Measurements from ENCODE around the gene XXYLT1. TPM values are rescaled to one million over a fixed set of nuclear protein-coding genes. Genes with fewer than 3 reads are reported as not detected.

XXYLT1 gene
- total RNA-seq, 1 donor from 2014 or later, result 16.4 TPM

DNA sequence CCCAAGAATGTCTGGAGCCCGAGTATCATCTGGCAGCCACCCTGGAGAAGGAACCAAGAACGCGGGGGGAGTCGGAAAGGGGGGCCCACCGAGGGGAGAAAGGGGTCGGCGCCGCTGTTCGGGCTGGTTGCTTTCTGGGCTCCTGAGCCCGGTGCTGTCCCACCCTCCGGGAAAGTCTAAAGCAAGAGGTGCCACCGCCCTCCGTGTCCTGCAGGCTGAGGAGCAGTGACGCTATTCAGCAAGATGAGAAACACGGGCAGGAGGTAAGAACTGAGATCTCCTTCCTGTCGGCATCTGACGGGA lies 234.8 kb downstream of the XXYLT1 start:
- no peak overlapping the region for H3K27ac Mint-ChIP-seq
- H3K4me1 ChIP-seq, result peaks cover 12% of the 10 kb centered on the region
- H3K36me3 ChIP-seq, result no peaks in the 10 kb centered on the region
- no peak overlapping the region for H3K27ac ChIP-seq
- no peak for DNase-seq (ENCODE audit: low spot score)
- H3K4me1 Mint-ChIP-seq, result peaks cover 27% of the 10 kb centered on the region
- peaks cover 3% of the 10 kb centered on the region for H3K27me3 Mint-ChIP-seq (ENCODE audit: insufficient read depth, low read depth)
- no peaks in the 10 kb centered on the region for H3K36me3 Mint-ChIP-seq
- H3K79me2 ChIP-seq (ENCODE audit: low read depth), result no peaks in the 10 kb centered on the region
- no peaks in the 10 kb centered on the region for H3K9me3 ChIP-seq (ENCODE audit: low read depth)
- H3K4me2 ChIP-seq, result no peak overlapping the region
- peaks cover 2% of the 10 kb centered on the region for H3K9me3 Mint-ChIP-seq
- H4K20me1 ChIP-seq (ENCODE audit: low read depth), result no peaks in the 10 kb centered on the region
- no peak overlapping the region for H3K4me3 ChIP-seq
- no peak overlapping the region for H3K9ac ChIP-seq
- no peak for TF ChIP-seq EZH2phosphoT487 (IDR thresholded peaks at IDR 0.05)
- TF ChIP-seq, protein P1, sequence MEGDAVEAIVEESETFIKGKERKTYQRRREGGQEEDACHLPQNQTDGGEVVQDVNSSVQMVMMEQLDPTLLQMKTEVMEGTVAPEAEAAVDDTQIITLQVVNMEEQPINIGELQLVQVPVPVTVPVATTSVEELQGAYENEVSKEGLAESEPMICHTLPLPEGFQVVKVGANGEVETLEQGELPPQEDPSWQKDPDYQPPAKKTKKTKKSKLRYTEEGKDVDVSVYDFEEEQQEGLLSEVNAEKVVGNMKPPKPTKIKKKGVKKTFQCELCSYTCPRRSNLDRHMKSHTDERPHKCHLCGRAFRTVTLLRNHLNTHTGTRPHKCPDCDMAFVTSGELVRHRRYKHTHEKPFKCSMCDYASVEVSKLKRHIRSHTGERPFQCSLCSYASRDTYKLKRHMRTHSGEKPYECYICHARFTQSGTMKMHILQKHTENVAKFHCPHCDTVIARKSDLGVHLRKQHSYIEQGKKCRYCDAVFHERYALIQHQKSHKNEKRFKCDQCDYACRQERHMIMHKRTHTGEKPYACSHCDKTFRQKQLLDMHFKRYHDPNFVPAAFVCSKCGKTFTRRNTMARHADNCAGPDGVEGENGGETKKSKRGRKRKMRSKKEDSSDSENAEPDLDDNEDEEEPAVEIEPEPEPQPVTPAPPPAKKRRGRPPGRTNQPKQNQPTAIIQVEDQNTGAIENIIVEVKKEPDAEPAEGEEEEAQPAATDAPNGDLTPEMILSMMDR (IDR thresholded peaks at IDR 0.05), result no peak
- no peak for TF ChIP-seq EZH2 (IDR thresholded peaks at IDR 0.05)
- no peaks in the 10 kb centered on the region for H3F3A ChIP-seq (ENCODE audit: low read depth)
- no peak overlapping the region for H3K4me3 Mint-ChIP-seq
- H3K27me3 ChIP-seq, result no peaks in the 10 kb centered on the region
- no peak overlapping the region for H2AFZ ChIP-seq (replicated peaks)

DNA sequence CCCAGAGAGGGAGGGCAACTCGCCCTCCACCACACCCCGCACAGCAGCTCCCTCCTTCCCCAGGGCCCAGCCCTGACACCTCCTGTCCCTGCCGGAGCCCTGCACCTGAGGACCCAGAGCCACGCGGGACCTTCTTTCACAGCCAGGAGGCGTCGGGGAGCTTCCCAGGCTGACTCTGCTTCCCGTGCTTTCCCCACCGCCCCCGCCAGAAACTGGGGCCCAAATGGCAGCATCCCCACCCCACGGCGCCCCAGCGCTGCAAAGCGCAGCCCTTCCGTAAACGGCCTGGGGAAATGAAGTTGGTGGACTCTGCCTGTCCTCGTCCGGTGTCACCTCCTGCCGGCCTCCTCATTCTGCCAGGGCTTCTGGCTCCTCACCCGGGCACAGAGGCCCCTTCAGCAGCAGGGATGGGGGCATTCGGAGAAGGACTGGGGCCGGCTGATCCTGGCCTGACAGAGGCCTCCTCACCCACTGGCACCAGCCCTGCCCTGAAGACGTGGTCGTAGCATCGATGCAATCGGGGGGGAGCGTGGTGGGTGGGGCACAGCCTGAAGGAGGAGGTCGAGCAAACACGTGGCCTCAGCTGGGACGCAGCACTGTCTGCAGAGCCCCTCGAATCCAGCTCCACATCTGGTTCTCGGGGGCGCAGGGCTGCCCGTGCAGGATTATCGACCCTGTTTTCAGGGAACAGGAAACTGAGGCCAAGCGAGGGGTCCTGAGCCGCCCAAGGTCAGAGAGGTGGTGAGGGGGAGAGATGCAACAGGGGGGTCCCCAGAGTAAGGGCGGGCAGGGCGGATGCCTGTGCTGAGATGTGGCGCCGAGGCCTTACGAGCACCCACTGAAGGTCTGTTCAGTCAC lies 235.4 kb downstream of the XXYLT1 start:
- no peaks in the 10 kb centered on the region for H4K20me1 ChIP-seq (ENCODE audit: low read depth)
- H3K79me2 ChIP-seq (ENCODE audit: low read depth), result no peaks in the 10 kb centered on the region
- no peaks in the 10 kb centered on the region for H3K27me3 ChIP-seq
- peaks cover 27% of the 10 kb centered on the region for H3K4me1 Mint-ChIP-seq
- no peaks in the 10 kb centered on the region for H3F3A ChIP-seq (ENCODE audit: low read depth)
- no peaks in the 10 kb centered on the region for H3K9me3 ChIP-seq (ENCODE audit: low read depth)
- H3K36me3 ChIP-seq, result no peaks in the 10 kb centered on the region
- no peak overlapping the region for H3K4me3 ChIP-seq
- H3K9ac ChIP-seq, result no peak overlapping the region
- H3K4me1 ChIP-seq, result peaks cover 16% of the 10 kb centered on the region
- no peak overlapping the region for H3K27ac ChIP-seq
- H3K36me3 Mint-ChIP-seq, result no peaks in the 10 kb centered on the region
- no peak overlapping the region for H3K4me3 Mint-ChIP-seq
- DNase-seq (ENCODE audit: low spot score), result peak; percentile 62
- TF ChIP-seq, protein P1 (IDR thresholded peaks at IDR 0.05), result peak; percentile 46
- TF ChIP-seq EZH2phosphoT487 (IDR thresholded peaks at IDR 0.05), result no peak
- H3K4me2 ChIP-seq, result no peak overlapping the region
- H3K27ac Mint-ChIP-seq, result no peak overlapping the region
- peaks cover 3% of the 10 kb centered on the region for H3K27me3 Mint-ChIP-seq (ENCODE audit: insufficient read depth, low read depth)
- H2AFZ ChIP-seq (replicated peaks), result no peak overlapping the region
- peaks cover 2% of the 10 kb centered on the region for H3K9me3 Mint-ChIP-seq

DNA sequence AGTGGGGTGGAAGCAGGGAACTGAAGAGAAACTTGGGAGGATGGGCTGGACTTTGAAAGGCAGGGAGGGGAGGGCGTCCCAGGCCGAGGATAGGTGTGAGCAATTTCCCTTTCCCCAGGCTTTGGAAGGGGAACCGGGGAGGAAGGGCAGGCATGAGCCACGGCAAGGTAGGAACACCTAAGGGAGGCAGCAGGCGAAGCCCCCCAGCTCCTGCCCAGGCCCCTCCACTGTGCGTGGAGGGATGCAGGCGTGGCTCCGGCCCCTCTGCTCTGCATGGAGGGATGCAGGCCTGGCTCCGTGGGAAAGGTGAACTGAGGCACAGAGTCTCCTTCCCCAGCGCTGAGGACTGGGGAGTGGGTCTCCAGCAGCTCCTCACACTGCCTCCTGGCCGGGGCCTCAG lies 236.4 kb downstream of the XXYLT1 start:
- Histone ChIP-seq H3K9me3 (ENCODE audit: low read depth) (no peaks in the 10 kb centered on the region), H3K36me3 (no peaks in the 10 kb centered on the region), H3K79me2 (ENCODE audit: low read depth) (no peaks in the 10 kb centered on the region), H3K27me3 (no peaks in the 10 kb centered on the region), H3K4me1 (peaks cover 15% of the 10 kb centered on the region), H3F3A (ENCODE audit: low read depth) (no peaks in the 10 kb centered on the region), H3K27ac (no peak overlapping the region), H4K20me1 (ENCODE audit: low read depth) (no peaks in the 10 kb centered on the region), H3K4me2 (no peak overlapping the region), H3K4me3 (no peak overlapping the region), H3K9ac (no peak overlapping the region), H2AFZ (replicated peaks) (no peak overlapping the region)
- Mint-ChIP-seq H3K27me3 (ENCODE audit: insufficient read depth, low read depth) (peaks cover 5% of the 10 kb centered on the region), H3K4me1 (peaks cover 28% of the 10 kb centered on the region), H3K4me3 (no peak overlapping the region), H3K9me3 (peaks cover 4% of the 10 kb centered on the region), H3K27ac (no peak overlapping the region), H3K36me3 (peaks cover 2% of the 10 kb centered on the region)
- TF ChIP-seq, protein P1 (IDR thresholded peaks at IDR 0.05), result no peak
- TF ChIP-seq EZH2 (IDR thresholded peaks at IDR 0.05), result no peak
- no peak for TF ChIP-seq EZH2phosphoT487 (IDR thresholded peaks at IDR 0.05)
- no peak for DNase-seq (ENCODE audit: low spot score)
